IMR-90 (cell line): Measurements from ENCODE around the gene MAML1. TPM values are rescaled to one million over a fixed set of nuclear protein-coding genes. Genes with fewer than 3 reads are reported as not detected.

Source experiments
- ATAC-seq: fragments of 200-7000 bp; cut with Tn5 transposase; 2 replicates; pipeline ENCODE4 v1.9.1; 2020; ENCODE audit warnings: low read depth, mild to moderate bottlenecking, moderate library complexity
- BruUV-seq: library from RNA; stranded (reverse); fragments of 400-500 nt; replicated peaks from 2 replicates; lab custom pipeline; 2021; lab: Mats Ljungman, UMichigan
- CTCF ChIA-PET: fragments of 300-600 bp; formaldehyde crosslinking; extraction: SDS; loops from one replicate; lab custom pipeline; 2021; ENCODE audit warnings: antibody characterized with exemption; lab: Yijun Ruan, JAX
- POLR2A ChIA-PET: fragments of 300-600 bp; sonication (Branson Sonifier 250); formaldehyde crosslinking; loops from one replicate; lab custom pipeline; 2022; ENCODE audit warnings: antibody characterized with exemption; ENCODE audit not compliant: unreplicated experiment; lab: Charles Lee
- DNase-seq: peaks from one replicate; pipeline ENCODE4 v3.0.0; 2013
- H2AFZ ChIP-seq: replicated peaks from 2 replicates; pipeline ENCODE3; 2013; ENCODE audit warnings: low read length, mild to moderate bottlenecking; ENCODE audit not compliant: poor library complexity
- H2AK5ac ChIP-seq: 2 replicates; pipeline ENCODE4 v1.6.1; 2013; ENCODE audit warnings: low read depth, low read length, inconsistent platforms
- H2AK9ac ChIP-seq: replicated peaks from 2 replicates; pipeline ENCODE3; 2013; ENCODE audit warnings: mild to moderate bottlenecking, low read depth, low read length, moderate library complexity; ENCODE audit not compliant: poor library complexity
- H2BK120ac ChIP-seq: 2 replicates; pipeline ENCODE4 v1.6.1; 2013; ENCODE audit warnings: low read depth, low read length, inconsistent platforms
- H2BK15ac ChIP-seq: 3 replicates; pipeline ENCODE4 v1.6.1; 2013; ENCODE audit warnings: low read depth, low read length, inconsistent platforms
- H2BK20ac ChIP-seq: 2 replicates; pipeline ENCODE4 v1.6.1; 2013; ENCODE audit warnings: low read depth, mild to moderate bottlenecking, inconsistent platforms, low read length, moderate library complexity
- H2BK5ac ChIP-seq: 2 replicates; pipeline ENCODE4 v1.6.1; 2013; ENCODE audit warnings: mild to moderate bottlenecking, low read depth, low read length, inconsistent platforms; ENCODE audit not compliant: poor library complexity, severe bottlenecking
- H3K14ac ChIP-seq: replicated peaks from 2 replicates; pipeline ENCODE4 v1.6.1; 2013; ENCODE audit warnings: low read depth, low read length, inconsistent platforms
- H3K18ac ChIP-seq: 2 replicates; pipeline ENCODE4 v1.6.1; 2013; ENCODE audit warnings: low read depth, low read length, control low read depth
- H3K23ac ChIP-seq: 2 replicates; pipeline ENCODE4 v1.6.1; 2013; ENCODE audit warnings: low read depth, low read length, inconsistent platforms
- H3K27ac ChIP-seq: 2 replicates; pipeline ENCODE4 v1.5.1; 2013; ENCODE audit warnings: mild to moderate bottlenecking, control low read depth, low read length; ENCODE audit not compliant: insufficient read depth
- H3K27me3 ChIP-seq: 2 replicates; pipeline ENCODE4 v1.6.1; 2013; ENCODE audit warnings: low read length; ENCODE audit not compliant: control insufficient read depth, insufficient read depth
- H3K36me3 ChIP-seq: 2 replicates; pipeline ENCODE4 v1.6.1; 2013; ENCODE audit warnings: low read length, mixed read lengths; ENCODE audit not compliant: control insufficient read depth, insufficient read depth
- H3K4ac ChIP-seq: 2 replicates; pipeline ENCODE4 v1.6.1; 2013; ENCODE audit warnings: low read depth, low read length, inconsistent platforms
- H3K4me1 ChIP-seq: 2 replicates; pipeline ENCODE4 v1.6.1; 2013; ENCODE audit warnings: low read length, mixed read lengths; ENCODE audit not compliant: control insufficient read depth, insufficient read depth
- H3K4me2 ChIP-seq: 2 replicates; pipeline ENCODE4 v1.6.1; 2013; ENCODE audit warnings: low read depth, mild to moderate bottlenecking, control low read depth, low read length, moderate library complexity
- H3K4me3 ChIP-seq: 2 replicates; pipeline ENCODE4 v1.5.1; 2013; ENCODE audit warnings: low read depth, mild to moderate bottlenecking, control low read depth, low read length, moderate library complexity; ENCODE audit not compliant: insufficient read depth
- H3K56ac ChIP-seq: 2 replicates; pipeline ENCODE4 v1.6.1; 2013; ENCODE audit warnings: low read length, inconsistent platforms; ENCODE audit not compliant: insufficient read depth; ENCODE audit errors: extremely low read depth
- H3K79me1 ChIP-seq, 2 experiments: 2 replicates each; pipeline ENCODE4 v1.6.1; 2013; ENCODE audit warnings: low read length in 2 of 2, inconsistent platforms in 1 of 2, low read depth in 1 of 2
- H3K9ac ChIP-seq: 2 replicates; pipeline ENCODE4 v1.6.1; 2013; ENCODE audit warnings: low read depth, low read length, control low read depth
- H3K9me1 ChIP-seq: 2 replicates; pipeline ENCODE4 v1.6.1; 2013; ENCODE audit warnings: low read length, inconsistent platforms; ENCODE audit not compliant: insufficient read depth
- H3K9me3 ChIP-seq: 2 replicates; pipeline ENCODE4 v1.6.1; 2013; ENCODE audit warnings: low read length; ENCODE audit not compliant: control insufficient read depth, insufficient read depth
- H4K20me1 ChIP-seq: 2 replicates; pipeline ENCODE4 v1.6.1; 2013; ENCODE audit warnings: low read length, inconsistent platforms; ENCODE audit not compliant: insufficient read depth
- H4K5ac ChIP-seq: 2 replicates; pipeline ENCODE4 v1.6.1; 2013; ENCODE audit warnings: mild to moderate bottlenecking, low read depth, low read length, control low read depth
- H4K8ac ChIP-seq, 2 experiments: 2 replicates each; pipeline ENCODE4 v1.6.1; 2013; ENCODE audit warnings: low read depth in 2 of 2, low read length in 2 of 2, control low read depth in 1 of 2, inconsistent platforms in 1 of 2
- H4K91ac ChIP-seq: 2 replicates; pipeline ENCODE4 v1.6.1; 2013; ENCODE audit warnings: low read depth, low read length, inconsistent platforms; ENCODE audit not compliant: insufficient read depth
- MXI1 ChIP-seq: IDR thresholded peaks from 2 replicates; pipeline ENCODE4 v1.6.1; 2012; ENCODE audit warnings: low read depth, mild to moderate bottlenecking, low read length, moderate library complexity, borderline replicate concordance
- POLR2A ChIP-seq: IDR thresholded peaks from 2 replicates; pipeline ENCODE4 v1.6.1; 2012; ENCODE audit warnings: mild to moderate bottlenecking, low read depth, low read length
- RFX5 ChIP-seq: IDR thresholded peaks from 2 replicates; pipeline ENCODE4 v1.8.0; 2012; ENCODE audit warnings: low read depth, mild to moderate bottlenecking, low read length, moderate library complexity
- SMC3 ChIP-seq: fragments of 150-350 bp; IDR thresholded peaks from 2 replicates; pipeline ENCODE4 v1.6.1; 2016; ENCODE audit warnings: low read depth, mild to moderate bottlenecking, antibody characterized with exemption, low read length, moderate library complexity
- WGBS, 2 experiments: methylation state at CpG; one replicate each; pipeline versions ENCODE4 v1.1.5 to v1.1.7; 2013; ENCODE audit warnings: missing lambda C conversion rate in 2 of 2; ENCODE audit not compliant: insufficient read length in 1 of 2; ENCODE audit errors: extremely low coverage in 2 of 2; 5-methylcytosine and 5-hydroxymethylcytosine counted together
- dilution Hi-C: fragments of 300-500 bp; cut with HindIII; formaldehyde crosslinking; loops from one replicate; pipeline ENCODE4 v1.14.3; 2018; ENCODE audit warnings: low sequenced_read_pairs; ENCODE audit not compliant: unreplicated experiment
- in situ Hi-C: fragments of 300-500 bp; cut with MboI; formaldehyde crosslinking; loops from 3 replicates; pipeline ENCODE4 v1.14.3; 2019; ENCODE audit warnings: low sequenced_read_pairs, inconsistent platforms, mixed read lengths
- intact Hi-C: fragments of 100-400 bp; cut with micrococcal nuclease; formaldehyde crosslinking; loops from 2 replicates; pipeline ENCODE4 v1.10.0; 2022
- polyA plus RNA-seq, 3 experiments: library from polyadenylated mRNA; depleted of rRNA; stranded (reverse); fragments of >200 nt; gene quantifications; 2 replicates each; pipeline ENCODE4 v1.2.3, GENCODE V29; 2012; ENCODE audit warnings: low replicate concordance in 1 of 3
- total RNA-seq: library from RNA; depleted of rRNA; stranded (reverse); fragments of >200 nt; gene quantifications from 2 replicates; pipeline ENCODE4 v1.2.3, GENCODE V29; 2012
- TF ChIP-seq, protein P1 (sequence below): fragments of 150-350 bp; IDR thresholded peaks from 2 replicates; pipeline ENCODE4 v1.6.1; 2016; ENCODE audit warnings: low read depth, mild to moderate bottlenecking, low read length, moderate library complexity, borderline replicate concordance

The MAML1 gene
- total and polyA plus RNA-seq, 2 of the 4 experiments (the other 2 are of a cell fraction) = 4.7 to 10.2 TPM

DNA sequence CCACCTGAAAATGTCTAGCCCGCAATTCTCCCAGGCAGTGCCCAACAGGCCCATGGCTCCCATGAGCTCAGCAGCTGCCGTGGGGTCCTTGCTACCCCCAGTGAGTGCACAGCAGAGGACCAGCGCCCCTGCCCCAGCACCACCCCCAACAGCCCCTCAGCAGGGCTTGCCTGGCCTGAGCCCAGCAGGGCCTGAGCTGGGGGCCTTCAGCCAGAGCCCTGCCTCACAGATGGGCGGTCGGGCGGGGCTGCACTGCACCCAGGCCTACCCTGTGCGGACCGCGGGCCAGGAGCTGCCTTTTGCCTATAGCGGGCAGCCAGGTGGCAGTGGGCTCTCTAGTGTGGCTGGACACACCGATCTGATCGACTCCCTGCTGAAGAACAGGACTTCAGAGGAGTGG, 41.8 kb downstream of the MAML1 start:
- no peak overlapping the region for H3K27ac ChIP-seq
- H3K9me3 ChIP-seq = no peaks in the 10 kb centered on the region
- no peak overlapping the region for H3K14ac ChIP-seq
- H3K27me3 ChIP-seq = no peaks in the 10 kb centered on the region
- no peak overlapping the region for H3K4me2 ChIP-seq
- no peak overlapping the region for H3K4ac ChIP-seq
- H4K20me1 ChIP-seq = 0 out of 2 replicates have a peak, but pooled peaks cover 5% of the 10 kb centered on the region
- 95% methylated on average over 8 of the region's 12 CpGs; no CpG with 5 or more reads in 1 of the 2 experiments for WGBS, 2 experiments
- no peak overlapping the region for H2AFZ ChIP-seq
- dilution Hi-C loops = no loop called here
- H3K79me1 ChIP-seq = peaks cover 17 to 34% of the 10 kb centered on the region in 2 experiments
- no peak overlapping the region for H3K4me3 ChIP-seq
- intact Hi-C loops = no loop called here
- no peak overlapping the region for H3K56ac ChIP-seq
- in situ Hi-C loops = no loop called here
- ATAC-seq = no peak
- peaks cover 73% of the 10 kb centered on the region for H3K36me3 ChIP-seq
- TF ChIP-seq, protein P1, sequence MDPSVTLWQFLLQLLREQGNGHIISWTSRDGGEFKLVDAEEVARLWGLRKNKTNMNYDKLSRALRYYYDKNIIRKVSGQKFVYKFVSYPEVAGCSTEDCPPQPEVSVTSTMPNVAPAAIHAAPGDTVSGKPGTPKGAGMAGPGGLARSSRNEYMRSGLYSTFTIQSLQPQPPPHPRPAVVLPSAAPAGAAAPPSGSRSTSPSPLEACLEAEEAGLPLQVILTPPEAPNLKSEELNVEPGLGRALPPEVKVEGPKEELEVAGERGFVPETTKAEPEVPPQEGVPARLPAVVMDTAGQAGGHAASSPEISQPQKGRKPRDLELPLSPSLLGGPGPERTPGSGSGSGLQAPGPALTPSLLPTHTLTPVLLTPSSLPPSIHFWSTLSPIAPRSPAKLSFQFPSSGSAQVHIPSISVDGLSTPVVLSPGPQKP = no peak
- no peak for TF ChIP-seq SMC3
- no peak for TF ChIP-seq RFX5
- TF ChIP-seq MXI1 = no peak
- TF ChIP-seq POLR2A = no peak
- H3K9ac ChIP-seq = no peak overlapping the region
- CTCF ChIA-PET = no interaction called here
- H4K91ac ChIP-seq = no peak overlapping the region
- H3K23ac ChIP-seq = no peak overlapping the region
- no peak overlapping the region for H4K5ac ChIP-seq
- POLR2A ChIA-PET = no interaction called here
- no TSS peak for BruUV-seq
- no peak overlapping the region for H2BK5ac ChIP-seq
- H2BK20ac ChIP-seq = no peak overlapping the region
- no peak for DNase-seq
- H2BK15ac ChIP-seq = no peak overlapping the region
- no peak overlapping the region for H2BK120ac ChIP-seq
- no peaks in the 10 kb centered on the region for H3K9me1 ChIP-seq
- no peak overlapping the region for H4K8ac ChIP-seq
- no peak overlapping the region for H2AK9ac ChIP-seq
- no peaks in the 10 kb centered on the region for H3K4me1 ChIP-seq
- no peak overlapping the region for H3K18ac ChIP-seq
- no peak overlapping the region for H2AK5ac ChIP-seq
